Suppressor macrophage treated with lipopolysaccharide for 1 hour (primary cell): ENCODE measurements around the gene DLG2.

Experiments
- DNase-seq, 3 donors: peaks; one replicate each; pipeline ENCODE4 v3.0.0-alpha.2; 2020 to 2022

The DLG2 gene

DNA sequence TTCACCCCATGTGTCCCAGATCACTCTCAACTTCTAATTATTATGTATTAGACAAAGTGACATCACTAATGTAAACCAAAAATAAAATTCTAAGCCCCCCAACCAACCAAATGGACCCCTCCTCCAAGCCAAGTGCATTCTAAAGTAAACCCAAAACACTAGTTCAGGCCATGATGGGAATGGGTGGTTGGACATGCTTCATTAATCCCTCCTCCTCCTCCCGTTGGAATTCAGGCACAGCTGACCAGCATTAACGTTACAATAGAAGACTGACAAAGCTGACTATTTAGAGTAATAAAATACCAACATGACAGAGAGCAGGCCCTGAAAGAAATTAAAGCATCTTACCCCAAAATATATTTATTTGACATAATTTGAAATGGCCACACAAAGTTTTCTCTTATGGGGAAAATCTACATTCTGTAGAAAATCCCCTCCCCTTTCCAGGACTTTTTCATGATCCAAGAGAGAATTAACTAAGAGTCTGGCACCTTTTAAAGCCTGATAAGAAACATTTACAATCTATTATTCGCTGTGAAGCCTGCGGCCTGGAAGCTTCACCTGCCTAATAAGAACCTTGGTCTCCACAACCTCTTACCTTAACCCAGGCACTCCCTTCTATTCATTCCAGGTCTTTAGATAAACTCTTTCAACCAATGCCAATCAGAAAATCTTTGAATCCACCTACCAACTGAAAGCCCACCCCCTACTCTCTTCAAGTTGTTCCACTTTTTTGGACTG lies 1392.5 kb downstream of the DLG2 start:
- DNase-seq: no peak

DNA sequence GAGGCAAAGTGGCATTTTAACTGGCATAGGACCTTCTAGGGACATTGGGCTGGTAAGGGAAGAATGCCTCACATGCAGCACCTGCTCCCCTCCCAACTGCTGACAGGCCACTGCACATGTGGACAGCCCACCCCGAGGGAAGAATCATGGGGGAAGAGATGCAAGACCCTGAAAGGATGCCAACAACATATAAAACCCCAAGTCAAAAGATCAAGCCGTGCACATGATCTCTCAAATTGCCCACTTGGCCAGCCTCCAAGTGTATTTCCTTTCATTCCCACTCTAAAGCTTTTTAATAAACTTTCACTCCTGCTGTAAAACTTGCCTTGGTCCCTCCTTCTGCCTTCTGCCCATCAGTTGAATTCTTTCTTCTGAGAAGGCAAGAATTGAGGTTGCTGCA lies 1393.1 kb downstream of the DLG2 start:
- DNase-seq: no peak

DNA sequence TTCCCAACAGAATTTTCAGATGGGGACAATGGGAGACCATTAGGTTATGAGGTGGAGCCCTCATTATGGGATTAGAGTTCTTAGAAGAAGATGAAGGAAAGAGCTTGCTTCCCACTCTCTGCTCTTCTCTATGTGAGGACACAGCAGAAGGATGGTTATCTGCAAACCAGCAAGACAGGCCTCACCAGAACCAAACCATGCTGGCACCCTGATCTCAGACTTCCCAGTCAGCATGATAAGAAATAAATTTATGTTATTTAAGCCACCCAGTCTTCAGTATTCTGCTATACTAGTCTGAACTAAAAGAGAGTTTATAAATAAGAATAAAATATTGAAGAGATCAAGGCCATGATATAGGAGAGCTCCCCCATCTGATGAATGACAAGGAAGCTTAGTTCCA lies 1394.6 kb downstream of the DLG2 start:
- no peak for DNase-seq

DNA sequence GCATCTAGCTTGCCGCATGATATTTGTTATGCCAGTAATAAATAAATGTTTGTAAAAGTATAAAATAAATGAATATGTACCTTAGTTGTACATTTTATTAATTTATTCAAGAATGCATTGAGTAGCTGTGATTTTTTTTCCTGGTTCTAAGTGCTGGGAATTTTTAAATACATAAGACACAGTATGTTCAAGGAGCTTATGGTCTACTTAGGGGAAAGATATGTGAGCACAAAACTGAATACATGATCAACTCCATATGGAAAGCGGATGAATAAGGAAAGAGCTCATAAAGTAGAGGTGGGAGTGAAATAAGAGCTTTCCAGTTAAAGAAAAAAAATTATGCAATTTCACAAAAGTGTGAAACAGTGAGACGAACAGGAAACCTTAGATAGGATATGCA lies 1396.7 kb downstream of the DLG2 start:
- DNase-seq: no peak

DNA sequence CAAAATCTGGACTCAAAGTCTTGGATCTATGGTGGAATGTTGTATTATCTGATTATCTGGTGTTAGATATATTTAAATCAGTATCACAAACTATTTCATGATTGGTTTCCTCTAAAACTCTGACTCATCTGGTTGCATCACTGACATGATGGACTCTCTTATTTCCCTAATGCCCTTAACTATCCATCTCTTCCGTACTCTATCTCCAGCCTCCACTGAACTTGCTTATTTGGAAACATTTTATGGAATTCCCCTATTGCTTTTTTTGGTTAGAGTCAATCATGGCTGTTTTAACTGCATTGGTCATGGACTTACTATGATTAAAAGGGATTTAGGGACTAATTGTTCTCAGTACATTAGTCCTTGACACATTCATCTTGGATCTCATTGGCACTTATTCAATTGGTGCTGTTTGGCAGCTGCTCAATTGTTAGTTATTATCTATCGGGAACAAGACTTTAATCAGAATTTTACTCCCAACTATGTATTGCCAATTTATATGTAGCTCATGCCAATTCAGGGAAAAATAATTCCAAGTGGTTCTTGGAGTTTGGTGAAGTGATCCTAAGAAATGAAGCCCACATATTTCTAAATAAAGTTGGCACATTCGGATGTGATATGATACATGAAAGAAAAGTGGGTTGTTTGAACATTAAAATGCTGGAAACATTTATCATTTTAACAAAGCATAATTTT lies 1399.0 kb downstream of the DLG2 start:
- no peak for DNase-seq

DNA sequence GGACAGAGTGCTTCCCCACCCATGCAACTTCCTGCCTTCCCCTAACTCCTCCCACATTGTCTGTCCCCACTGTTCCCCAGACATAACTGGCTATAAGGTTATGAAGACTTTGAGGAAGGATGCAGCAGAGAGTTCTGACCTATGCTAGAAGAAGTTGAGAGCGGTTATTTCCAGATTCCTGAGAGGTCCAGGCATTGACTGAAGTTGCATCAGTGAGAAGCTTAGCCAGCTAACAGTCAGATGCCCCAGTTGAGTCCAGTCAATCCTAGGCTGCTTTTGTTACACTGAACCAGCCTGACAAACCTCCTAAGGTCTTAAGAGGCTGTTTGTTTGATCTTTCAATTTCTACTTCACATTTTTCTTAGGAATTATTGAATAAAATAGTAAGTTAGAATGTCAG lies 1403.1 kb downstream of the DLG2 start:
- no peak for DNase-seq

DNA sequence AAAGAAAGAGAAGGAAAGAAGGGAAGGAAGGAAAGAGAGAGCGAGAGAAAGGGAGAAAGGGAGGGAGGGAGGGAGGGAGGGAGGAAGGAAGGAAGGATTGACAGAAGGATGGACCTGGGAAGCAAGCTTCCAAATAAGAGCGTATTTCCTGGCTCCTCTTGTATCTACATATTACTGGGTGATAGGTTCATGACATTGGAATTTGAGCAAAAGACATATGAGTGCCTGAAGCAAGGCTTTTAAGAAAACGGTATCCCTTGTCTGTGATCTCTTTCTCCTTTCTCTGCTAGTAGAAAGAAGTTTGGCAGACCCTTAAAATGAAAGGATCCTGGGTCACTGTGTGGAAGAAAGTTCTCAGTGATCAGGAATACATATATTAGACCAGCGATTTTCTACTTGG lies 1408.8 kb downstream of the DLG2 start:
- no peak for DNase-seq

DNA sequence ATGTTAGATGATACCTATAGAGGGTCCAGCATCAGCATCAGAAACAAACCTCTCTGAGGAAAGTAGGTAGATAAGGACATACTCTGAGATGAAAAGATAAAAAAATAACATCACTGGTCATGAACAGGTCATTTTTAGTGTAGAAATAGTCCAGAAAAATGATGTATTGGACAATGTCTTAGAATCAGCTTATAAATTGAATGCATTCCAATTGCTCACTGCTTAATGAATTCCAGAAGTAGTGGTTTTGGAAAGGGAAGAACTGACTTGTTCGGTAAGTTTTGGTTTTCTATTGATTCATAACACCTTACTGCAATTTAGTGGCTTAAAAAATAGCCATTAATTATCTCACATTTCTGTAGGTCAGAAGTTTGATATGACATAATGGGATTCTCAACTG lies 1411.5 kb downstream of the DLG2 start:
- DNase-seq: no peak

DNA sequence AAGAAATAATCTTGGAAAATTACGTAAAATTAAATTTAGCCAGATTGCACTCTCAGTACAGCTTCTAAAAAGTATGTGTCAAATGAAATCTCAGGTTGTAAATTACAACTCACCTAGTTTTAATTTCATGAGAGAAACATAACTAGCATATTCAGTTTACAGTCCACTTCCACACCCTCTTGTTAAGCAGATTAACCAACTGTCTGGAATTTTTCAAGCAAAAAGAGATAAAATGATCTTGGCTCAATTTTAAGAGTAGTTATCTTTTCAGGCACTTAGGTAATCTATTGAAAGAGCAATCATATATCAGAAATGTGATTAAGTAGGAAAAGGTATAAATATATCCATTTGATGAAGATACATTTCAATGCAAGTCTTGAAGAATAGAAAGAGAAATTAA lies 1412.6 kb downstream of the DLG2 start:
- DNase-seq: no peak

DNA sequence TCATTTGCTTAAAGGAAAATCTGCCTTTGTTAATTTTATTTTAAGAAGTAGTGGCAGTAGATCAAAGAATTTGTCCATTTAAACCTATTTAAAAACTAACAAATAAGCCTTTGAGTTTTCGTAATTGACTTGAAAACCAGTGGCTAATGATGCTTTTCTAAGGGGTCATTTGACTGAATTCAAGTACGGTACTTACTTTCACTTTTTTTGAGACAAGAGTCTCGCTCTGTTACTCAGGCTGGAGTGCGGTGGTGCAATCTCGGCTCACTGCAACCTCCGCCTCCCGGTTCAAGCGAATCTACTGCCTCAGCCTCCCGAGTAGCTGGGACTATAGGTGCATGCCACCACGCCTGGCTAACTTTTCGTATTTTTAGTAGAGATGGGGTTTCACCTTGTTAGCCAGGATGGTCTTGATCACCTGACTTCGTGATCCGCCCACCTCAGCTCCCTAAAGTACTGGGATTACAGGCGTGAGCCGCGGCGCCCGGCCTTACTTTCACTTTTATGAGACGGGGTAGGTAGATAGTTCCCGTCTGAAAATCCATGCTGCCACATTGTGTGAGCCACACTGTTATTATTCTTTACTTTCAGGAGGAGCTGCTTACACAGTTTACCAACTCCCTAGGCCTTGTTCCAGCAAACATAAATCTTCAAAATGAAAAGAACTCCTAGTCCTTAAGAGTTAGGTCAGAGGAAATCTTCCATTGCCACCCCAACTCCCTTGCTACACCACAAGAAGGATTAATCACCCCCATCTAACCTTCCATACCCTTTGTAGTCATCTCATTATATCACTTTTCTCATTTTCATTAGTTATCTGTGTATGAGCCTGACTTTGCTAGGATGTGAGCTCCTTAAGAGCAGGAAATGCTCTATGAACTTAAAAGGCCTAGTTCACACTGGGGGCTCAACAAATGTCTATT lies 1414.4 kb downstream of the DLG2 start:
- no peak for DNase-seq

DNA sequence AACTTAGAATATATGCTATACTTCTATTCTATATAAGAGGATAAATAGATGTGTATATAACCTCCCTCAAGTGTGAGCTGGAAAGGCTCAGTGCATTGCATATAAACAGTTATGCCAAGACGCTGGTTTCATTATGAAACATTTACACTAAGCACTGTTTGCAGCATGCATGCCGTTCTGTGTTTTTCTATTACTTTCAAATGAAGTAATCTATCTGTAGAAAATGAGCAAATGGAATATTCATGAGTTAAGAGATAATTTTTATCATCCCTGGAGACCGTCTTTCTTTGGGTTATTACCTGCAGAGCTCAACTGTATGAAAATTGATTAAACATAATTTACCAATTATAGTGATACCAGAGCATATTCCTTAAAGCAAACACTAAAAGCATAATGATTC lies 1415.2 kb downstream of the DLG2 start:
- no peak for DNase-seq

DNA sequence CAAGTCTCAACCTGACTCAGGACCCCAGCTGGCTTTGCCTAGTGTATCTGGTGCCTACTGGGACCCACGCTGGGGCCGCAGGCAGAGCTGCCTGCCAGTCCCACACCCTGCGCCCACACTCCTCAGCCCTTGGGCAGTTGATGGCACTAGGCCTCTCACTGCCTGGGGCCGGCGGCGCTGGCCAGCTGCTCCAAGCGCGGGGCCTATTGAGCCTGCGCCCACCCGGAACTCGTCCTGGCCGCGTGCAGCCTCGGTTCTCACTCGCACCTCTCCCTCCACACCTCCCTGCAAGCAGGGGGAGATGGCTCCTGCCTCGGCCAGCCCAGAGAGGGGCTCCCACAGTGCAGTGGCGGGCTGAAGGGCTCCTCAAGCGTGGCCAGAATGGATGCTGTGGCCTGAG lies 1432.4 kb downstream of the DLG2 start:
- no peak for DNase-seq

DNA sequence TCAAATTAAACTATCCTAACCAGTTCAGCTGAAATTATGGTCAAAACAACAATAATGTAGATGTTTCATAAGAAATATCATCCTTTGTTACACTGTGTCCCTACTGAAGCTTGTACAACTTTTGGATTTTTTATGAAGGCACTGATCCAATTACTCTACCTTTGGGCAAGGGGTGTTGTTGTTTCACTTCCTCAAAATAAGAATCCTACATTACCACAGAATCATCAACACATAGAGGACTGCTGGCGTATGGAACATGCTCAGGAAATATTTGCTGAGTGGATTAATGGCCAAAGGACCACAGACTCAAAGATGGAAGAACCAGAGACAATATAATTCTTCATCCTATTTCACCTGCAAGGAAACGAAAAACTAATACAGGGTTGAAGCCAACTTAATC lies 1433.4 kb downstream of the DLG2 start:
- no peak for DNase-seq

DNA sequence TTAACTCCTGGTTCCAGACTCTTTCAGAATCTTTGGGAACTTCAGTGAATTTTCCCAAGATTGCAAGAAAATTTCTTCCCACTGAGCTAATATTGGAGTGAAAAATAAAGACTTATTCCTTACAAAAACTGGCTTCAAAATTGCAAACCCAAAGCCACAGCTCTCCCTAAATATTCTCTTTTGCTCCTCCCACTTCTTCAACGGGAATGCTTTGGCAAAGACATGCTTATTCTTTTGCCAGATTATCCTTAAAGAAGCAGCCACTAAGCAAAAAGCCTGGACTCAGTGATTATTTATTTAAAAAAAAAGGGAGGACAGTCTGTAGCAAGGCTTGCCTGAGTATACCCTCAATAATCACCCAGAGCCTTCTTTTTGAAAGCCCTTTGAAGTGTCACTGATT lies 1438.6 kb downstream of the DLG2 start:
- DNase-seq: no peak

DNA sequence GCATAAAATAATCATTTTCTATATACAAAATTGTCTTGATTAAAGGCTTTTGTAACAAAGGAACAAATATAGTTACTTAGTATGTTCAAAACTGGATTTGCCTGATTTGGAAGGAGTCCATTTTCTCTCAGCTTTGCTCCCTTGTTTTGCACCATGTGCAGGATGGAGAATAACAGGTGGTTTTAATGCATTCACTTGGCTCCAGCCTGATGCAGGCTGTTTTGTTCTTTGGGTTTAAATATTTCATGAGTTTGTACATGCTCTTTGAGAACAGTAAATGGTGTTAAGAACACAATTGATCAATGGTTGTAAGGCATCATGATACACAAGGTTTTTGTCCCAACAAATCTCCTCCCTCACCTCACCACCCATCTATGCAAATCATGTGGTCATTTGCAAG lies 1454.1 kb downstream of the DLG2 start:
- DNase-seq: no peak

DNA sequence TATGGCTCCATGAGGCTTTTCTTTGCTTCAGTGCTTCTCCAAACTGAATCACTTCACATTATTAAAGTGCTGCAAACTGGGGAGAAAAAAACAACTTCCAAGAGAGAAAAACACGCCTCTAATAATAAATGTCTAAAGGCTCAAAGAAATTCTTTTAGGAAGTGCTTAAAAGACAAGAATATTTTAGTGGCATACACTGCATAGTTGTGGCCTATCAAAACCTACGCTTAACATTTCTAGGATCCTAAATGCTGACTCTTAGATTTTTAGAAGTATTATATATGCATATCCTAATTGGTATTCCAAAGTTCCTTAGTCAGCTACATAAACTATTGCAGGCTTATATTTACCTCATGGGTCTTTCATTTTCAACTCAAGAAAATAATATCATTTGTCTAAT lies 1462.0 kb downstream of the DLG2 start:
- DNase-seq: no peak

DNA sequence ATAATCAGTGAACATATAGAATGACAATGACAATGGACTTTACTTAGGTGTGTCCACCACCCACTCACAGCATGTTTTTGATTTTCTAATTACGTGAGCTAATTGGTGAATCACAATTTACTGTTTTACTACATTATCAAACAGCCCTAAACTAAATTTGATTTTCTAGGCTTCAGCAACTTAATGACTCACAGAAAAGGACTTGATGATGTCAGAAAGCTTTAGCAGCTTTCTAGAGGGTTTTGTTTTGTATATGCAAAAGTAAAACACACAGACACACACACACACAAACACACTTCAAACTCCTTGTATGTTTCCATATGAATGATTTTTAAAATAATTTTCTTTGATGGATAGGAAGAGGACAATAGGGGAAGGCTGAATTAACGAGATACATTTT lies 1462.4 kb downstream of the DLG2 start:
- no peak for DNase-seq

DNA sequence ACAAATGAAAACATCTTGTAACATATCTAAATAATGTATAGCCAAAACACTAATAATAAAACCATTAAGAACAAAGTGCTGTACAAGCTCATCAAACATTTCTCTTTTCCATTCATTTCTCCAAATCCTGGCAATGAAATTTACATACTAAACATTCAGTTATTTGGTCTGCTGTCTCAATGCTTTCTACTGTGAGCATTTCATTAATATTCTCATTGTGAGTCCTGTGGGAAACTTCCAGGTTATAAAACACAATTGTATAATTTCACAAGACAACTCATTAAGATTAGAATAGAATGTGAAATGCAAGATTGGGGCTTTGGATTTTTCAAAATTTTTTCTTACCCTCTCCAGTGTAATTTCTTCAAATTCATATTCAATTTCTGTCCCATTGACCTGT lies 1464.0 kb downstream of the DLG2 start:
- DNase-seq: no peak

DNA sequence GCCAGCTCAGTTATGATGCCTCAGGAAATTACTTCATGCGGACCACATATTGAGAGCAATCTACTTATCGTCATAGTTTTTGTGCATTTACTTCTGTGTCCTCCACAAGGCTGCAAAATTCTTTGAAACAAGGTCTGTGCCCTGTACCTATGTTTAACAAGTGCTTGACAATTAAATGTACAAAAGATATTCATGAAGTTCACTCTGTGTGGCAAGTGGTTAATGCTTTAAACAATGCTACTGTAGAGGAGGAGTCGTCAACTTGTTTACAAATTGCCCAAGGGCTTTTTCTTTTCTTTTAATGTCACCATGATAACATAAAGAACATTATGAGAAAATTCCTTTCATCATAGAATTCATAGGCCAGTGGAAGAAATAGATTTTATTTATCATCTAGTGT lies 1469.5 kb downstream of the DLG2 start:
- DNase-seq: no peak

DNA sequence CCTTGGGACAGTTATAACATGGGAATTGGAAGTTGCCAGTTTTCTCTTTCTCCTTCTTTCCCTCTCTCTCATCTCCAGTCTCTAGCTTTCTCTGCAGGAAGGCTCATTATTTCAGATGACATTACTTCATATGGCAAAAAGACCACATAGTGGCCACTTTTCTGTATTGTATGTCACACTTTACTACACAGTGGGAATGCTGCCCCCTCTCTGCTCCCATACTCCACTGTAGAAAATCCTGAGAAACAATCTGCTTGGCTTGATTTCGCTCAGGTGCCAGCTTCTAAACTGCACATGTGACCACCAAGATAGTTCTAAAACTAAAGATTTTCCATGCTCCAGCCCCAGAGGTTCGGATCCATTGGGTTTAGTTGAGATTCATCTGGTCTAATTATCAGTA lies 1480.3 kb downstream of the DLG2 start:
- no peak for DNase-seq

DNA sequence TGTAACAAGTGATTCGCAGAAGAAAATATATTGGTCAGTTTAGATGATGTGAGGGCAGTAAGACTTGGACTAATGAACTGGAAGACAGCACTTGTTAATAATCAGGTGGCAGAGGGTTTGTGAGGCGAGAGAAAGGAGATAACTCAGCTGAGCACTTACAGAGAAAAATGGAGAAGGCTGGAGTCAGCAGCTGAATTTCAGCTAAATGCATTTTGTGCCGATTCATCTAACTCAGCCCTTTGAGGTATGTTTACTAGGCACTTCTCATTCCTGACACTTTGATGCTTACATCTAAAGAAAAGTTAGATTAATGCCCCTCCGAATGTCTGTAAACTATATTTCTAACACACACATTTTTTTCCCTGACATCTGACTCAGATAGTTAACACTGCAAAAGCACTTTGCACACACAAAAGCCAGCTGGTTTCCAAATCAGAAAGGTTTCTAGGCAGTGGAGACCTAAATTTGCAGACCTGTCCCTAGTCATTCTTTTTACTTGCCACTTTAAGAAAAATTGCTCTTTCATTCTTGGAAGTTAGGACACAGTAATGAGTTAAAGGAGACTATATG lies 1481.4 kb downstream of the DLG2 start:
- no peak for DNase-seq

DNA sequence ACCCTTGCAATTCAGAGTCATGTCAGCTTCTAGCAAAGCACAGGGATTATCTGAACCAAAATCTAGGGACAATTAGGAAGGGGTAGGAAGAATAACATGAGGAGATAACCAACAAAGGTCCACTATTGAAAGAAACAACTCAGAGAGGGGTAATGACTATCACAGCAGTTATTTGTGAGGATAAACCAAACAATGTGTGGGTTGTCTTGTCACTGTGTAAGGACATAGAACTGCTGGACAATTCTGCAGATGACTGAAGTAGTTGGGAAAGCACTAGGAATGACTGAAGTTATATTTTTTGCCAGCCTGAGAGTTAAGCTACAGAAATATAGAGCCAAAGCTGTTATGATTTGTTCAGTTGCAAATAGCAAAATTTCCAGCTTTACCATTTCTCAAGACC lies 1482.6 kb downstream of the DLG2 start:
- no peak for DNase-seq

DNA sequence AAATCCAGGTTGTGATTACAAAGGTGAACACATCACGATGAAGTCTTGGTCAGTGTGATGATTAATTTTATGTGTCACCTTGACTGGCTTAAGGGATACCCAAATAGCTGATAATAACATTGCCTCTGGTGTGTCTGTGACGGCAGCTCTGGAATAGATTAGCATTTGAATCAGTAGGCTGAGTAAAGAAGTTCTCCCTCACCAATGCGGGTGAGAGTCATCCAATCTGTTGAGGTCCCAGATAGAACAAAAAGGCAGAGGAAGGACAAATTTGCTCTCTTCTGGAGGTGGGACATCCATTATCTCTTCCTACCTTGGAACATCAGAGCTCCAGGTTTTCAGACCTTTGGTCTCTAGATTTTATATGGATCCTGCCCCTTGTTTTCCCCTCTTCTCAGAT lies 1484.7 kb downstream of the DLG2 start:
- DNase-seq: no peak
